ENCODE results near the gene GPBP1.
"Not testable (repeated sequence)": the region's sequence is repeated elsewhere in the genome, so short reads cannot be mapped to it uniquely, and the experiment has no call there.

The GPBP1 gene

DNA sequence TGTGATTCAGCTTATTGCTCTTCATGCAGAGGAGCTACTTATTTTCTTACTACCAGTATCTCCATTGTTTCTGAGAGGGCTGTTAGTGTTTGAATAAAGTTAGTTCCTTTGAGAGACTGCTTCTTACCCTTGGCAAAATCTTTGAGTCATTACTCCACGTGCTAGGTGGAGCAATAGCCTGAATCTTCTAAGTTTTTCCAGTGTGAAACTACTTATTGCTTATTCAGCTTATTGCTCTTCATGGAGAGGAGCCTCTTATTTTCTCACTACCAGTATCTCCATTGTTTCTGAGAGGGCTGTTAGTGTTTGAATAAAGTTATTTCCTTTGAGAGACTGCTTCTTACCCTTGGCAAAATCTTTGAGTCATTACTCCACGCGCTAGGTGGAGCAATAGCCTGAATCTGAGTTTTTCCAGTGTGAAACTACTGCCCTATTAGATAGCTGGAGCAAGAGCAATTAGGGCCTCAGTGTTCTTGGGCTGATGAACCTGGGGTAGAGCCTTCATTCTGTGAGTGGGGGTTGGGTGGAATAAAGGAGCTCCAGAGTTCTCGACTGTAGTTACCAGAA, 41.9 kb downstream of the GPBP1 start:
- DNase-seq = no peak

DNA sequence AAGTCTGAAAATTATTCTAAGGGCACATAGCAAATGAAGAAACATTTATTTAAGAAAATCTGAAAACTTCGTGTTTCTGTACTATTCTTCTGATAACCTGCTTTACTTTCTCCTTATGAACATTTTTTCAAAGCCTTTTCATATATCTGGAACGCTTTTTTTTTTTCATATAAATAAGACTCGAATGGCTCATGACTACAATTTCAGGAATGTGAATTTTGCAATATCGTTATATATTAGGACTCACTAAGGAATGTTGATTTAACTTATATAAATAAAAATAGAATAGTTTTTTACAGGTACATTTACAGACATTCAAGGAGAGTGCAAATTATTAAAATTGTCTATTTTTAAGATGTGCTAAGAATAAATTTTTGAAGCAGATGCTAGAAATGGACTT, 42.9 kb downstream of the GPBP1 start:
- no peak for DNase-seq

DNA sequence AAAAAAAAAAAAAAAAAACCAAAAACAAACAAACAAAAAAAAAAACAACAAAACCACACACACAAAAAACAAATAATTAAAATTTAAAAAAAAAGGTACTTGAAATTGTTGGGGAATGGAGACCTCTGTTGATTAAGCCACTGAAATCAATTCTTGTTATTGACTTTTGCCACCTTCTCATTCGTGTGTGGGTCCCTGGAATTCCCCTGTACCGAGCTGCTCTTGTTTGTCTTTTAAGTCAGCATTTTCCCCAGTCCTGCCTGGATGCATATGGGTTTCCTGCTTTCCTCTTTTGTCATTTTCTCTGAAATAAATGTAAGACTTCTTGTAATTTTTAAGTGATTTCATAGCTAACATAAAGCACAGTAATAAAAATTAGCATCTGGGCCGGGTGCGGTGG, 45.5 kb downstream of the GPBP1 start:
- DNase-seq = peak; percentile 10

DNA sequence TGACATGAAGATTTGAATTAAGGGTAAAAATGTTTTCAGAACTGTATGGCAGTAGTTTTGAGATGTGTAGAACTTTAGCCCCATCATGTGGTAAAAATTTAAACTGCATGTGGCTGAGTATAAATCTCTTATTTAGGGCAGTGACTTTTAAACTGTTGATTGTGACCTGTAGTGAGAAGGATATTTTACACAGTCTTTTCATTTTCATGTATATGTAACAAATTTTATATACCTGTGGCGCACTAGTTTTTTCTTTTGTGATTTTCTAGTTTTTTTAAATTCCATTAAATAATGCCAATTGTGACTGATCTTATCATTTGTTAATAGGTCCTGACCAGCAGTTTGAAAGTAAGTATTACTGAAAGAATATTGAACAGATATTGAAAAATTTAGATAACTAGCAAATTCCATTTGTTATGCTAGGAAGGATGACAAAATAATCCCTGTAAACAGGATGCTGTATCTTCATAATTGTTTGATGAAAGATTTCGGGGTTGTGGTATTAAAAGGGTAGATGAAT, 47.2 kb downstream of the GPBP1 start:
- peak; percentile 74 for DNase-seq

DNA sequence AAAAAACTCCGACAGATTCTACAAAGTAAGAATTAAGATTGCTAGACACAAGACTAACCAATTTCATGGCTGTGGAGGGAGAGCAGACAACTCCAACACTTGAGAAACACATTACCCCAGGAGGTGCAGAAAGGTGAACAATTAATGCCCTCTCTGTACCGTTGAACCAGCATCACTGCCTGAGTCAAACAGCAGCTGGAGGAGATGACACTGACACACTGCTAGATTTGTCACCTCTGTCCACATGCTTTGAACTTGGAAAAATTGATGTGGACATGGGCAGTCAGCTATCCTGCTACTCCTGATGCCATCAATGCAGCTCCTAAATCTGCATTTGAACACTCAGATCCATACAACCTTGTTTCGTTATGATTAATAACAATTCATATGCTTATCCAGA, 51.7 kb downstream of the GPBP1 start:
- DNase-seq = no peak

DNA sequence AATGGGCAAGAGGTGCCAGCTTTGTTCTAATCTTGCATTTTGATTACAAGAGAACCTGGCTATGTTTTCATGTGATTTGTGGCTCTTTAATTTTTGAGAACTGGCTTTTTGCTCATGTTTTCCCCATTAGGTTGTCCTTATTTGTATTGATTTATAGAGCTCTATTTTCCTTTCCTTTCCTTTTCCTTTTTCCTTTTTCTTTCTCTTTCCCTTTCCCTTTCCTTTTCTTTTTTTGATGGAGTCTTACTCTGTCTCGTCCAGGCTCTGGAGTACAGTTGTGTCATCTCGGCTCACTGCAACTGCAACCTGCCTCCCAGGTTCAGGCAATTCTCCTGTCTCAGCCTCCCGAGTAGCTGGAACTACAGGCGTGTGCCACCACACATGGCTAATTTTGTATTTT, 55.5 kb downstream of the GPBP1 start:
- no peak for DNase-seq

DNA sequence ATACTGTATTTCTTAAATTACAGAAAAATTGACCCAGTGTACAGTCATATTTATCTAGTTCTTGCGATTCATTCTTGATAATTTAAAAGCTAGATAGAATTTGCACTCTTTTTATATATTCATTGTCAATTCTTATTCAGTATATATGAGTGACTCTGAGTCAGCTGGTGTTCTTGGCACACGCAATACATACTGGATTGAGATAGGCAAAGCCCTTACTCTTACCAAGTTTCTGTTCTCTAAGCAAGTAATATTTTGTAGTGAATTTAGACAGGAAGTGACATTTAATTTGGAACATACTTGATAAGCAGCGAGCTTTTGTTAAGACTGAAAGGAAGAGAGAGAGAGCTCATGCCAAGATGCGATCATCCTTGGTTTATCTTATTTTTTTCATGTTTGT, 57.7 kb downstream of the GPBP1 start:
- no peak for DNase-seq

DNA sequence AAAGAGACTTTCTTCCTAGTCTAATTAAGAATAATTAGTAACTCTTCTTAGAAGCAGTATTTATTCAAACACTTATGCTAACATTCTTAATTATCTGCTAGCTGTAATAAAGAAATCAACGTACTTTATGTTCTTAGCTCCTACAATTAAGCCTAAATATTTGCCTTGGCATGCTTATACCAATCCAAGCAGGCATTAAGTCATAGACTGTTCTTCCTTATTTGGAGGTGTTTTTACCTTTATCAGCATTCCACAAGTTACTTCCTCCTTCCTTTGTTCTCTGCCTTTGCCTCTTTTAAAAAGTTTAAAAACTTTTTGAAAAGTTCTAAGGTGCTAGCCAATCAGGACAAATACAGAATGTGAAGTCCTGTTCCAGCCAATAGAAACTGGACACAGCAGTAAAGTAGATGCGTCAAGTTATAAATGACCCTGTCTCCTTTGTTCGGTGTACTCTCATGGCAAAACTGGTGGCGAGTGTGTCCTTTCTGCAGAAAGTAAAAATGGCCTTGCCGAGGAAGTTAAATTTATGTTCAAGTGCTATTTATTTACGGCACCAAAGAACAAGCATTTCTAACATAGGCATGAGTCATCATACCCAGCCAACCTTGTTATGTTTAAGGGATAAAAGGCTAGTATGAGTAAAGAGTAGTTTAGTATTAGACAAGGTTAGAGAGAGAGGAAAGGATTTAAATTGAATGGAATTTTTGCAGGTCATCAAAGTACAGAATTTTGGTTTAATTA, 58.6 kb downstream of the GPBP1 start:
- DNase-seq = no peak

DNA sequence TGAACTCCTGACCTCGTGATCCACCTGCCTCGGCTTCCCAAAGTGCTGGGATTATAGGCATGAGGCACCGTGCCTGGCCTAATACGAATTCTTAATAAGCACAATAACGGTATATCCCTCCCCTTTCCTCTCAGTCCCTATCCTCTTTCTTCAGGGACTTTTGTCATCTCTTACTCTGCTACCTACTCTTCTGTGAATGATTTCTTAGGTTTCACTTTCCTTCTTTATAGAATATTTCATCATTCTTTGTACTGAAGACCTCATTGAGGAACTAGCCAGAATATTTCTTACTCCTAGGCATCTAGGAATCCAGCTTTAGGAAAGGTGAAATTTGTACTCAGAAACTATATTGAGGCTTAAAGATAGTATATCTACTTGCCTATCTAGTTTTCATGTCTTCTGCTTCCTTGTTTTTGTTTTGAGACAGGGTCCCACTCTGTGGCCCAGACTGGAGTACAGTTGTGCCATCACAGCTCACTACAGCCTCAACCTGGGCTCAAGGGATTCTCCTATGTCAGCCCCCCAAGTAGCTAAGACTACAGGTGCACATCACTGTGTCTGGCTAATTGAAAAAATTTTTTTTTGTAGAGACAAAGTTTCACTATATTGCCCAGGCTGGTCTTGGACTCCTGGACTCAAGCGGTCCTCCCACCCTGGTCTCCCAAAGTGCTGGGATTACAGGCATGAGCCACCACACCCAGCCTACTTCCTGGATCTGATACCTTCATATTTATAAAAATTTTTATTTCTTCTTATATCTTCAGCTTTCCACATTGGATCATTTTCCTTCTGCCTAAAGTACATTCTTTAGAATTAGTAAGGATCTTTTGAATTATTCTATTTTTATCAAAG, 69.7 kb downstream of the GPBP1 start:
- no peak for DNase-seq

DNA sequence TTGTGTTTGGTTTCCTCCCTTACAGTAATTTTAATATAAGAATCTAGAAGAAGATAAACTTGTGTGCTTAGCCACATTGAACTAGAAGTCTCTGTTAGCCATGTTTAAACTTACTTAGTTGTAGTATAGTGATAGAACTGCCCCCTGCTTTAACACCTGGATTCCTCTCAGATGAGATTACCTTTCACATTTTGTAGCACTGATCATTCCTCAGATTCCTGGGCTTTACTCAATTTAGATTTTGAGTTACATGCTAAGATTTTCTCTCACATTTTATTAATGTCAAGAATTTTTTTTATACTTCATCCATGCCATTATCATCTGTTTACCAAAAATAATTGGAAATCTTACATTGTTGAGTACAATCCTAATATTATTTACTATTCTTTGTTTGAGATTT, 70.5 kb downstream of the GPBP1 start:
- no peak for DNase-seq

DNA sequence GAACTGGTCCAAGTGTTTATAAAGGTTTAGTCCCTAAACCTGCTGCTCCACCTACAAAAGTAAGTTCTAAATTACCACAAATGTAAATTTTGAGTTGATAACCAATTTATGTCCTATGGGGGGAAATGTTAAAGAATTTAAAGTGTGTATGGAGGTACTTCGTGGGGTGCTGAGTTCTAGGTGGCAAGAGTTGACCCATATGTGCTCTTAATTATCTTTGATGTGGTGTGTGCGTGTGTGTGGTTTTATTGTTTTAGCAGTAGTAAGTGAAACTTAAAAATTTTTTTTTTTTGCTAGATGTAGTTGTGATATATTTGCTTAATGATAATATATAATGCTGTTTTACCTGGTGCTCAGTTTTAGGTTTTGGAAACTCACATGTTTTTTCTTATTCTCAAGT, 72.6 kb downstream of the GPBP1 start:
- no peak for DNase-seq

DNA sequence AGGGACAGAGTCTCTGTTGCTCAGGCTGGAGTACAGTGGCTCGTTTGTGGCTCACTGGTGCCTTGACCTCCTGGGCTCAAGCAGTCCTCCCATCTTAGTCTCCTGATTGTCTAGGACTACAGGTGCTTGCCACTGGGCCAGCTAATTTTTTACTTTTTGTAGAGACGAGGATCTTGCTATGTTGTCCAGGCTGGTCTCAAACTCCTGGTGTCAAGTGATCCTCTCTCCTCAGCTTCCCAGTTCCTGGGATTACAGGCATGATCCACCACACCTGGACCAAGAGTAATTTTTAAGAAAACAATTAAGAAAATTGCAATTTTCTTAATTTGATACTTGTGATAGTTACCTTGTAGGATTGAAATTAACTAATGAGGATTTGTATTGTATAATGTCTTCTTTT, 73.9 kb downstream of the GPBP1 start:
- no peak for DNase-seq

DNA sequence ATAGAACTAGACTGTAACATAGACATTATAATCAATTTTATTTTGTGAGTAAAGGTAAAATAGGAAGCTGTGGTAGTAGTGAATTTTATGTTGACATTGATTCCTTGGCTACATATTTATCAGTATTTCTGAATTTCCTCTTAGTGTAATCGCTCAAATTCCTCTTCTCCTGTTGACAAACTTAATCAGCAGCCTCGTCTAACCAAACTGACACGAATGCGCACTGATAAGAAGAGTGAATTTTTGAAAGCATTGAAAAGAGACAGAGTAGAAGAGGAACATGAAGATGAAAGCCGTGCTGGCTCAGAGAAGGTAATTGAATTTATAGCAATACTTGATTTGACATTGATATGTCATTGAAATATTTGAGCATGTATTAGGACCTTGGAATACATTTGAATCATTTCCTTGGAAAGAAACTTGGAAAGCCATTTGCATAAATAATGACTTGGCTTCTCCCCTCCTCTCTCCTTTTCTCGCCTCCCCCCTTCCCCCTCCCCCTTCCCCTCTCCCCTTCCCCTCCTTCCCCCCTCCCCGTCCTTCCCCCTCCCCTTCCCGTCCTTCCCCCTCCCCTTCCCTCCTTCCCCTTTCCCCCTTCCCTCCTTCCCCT, 75.5 kb downstream of the GPBP1 start:
- DNase-seq = no peak

DNA sequence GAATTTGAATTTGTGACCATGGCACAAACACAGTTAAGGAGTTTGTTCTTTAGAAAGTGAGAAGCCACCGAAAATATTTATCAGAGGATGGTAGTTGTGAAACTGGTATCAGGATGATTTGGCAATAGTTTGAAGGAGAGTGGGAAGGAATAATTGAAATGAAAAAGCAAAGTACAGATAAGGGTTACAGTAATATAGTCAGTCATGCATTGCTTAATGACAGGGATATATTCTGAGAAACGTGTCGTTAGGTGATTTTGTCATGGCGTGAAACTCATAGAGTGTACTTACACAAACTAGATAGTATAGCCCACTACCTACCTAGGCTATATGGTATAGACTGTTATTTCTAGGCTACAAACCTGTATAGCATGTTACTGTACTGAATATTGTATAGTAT, 84.2 kb downstream of the GPBP1 start:
- DNase-seq = no peak

DNA sequence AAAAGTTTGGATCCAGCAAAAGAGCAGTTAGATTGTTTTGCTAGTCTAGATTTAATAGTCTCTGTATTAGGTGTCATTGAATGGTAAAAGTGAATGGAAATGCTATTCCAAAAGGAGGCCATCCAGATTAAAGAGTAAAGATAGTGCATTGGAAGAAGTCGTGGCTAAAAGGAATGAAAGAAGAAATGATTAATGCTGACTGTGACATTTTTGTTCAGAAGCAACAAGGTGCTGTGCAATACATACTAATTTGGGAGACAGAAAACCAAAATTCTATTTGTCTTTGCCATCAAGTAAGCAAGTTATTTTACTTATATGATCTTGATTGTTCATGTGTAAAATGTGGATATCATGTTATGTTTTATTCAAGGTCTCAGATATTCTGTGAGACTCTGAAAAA, 85.1 kb downstream of the GPBP1 start:
- no peak for DNase-seq

DNA sequence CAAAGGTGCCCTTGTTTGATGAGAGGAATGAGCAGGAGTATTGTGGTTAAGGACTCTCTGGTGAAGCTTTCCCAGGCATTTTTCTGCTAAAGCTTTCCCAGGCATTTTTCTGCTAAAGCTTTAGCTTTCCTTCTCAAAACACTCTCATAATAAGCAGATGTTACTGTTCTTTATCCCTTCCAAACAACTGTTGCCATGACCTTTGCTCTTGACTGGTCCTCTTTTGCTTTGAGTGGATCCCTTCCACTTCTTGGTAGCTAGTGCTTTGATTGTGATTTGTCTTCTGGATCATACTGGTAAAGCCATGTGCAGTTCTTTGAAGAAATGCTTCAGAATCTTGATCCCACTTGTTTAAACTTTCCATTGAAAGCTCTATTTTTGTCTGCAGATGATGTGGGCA, 85.8 kb downstream of the GPBP1 start:
- no peak for DNase-seq

DNA sequence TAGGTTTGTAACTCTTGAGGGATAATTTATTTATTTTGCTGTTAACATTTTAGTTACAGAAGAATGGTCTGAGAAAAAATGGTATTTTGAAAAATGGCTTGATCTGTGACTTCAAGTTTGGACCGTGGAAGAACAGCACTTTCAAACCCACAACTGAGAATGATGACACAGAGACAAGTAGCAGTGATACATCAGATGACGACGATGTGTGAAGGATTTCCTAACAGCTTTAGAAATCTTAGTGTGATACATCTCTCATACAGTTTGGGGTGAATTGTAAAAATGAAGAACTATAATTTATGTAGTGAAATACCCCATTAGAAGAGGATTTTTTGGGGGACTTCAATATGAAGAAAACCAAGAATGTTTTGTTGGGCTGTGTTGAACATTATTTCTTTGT, 88.7 kb downstream of the GPBP1 start:
- DNase-seq = no peak

DNA sequence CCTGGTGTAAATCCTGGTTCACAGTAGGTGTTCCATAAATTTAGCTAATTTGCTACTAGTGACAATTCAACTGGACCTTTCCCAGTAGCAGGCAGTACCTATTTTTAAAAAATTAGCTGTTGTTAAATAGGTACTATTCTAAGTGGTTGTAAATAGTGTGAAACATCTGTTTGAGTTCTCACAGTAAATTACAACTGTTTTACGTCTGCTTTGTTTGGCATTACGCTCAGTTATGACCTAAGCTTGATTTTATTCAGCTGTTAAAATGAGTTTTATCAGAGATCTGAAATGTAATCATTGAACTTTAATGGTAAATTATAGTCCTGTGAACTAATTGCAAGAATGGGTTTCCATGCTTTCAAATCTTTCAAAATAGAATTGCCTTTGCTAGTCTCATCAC, 93.9 kb downstream of the GPBP1 start:
- no peak for DNase-seq

DNA sequence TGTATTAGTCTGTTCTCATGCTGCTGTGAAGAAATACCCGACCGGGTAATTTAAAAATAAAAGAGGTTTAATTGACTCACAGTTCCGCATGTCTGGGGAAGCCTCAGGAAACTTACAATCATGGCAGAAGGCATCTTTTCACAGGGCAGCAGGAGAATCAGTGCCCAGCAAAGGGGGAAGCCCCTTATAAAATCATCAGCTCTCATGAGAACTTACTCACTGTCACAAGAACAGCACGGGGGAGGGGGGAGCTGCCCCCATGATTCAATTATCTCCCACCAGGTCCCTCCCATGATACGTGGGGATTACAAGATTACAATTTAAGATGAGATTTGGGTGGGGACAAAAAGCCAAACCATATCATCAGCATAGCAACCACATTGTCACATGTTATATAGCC, 102.5 kb downstream of the GPBP1 start:
- DNase-seq = no peak

DNA sequence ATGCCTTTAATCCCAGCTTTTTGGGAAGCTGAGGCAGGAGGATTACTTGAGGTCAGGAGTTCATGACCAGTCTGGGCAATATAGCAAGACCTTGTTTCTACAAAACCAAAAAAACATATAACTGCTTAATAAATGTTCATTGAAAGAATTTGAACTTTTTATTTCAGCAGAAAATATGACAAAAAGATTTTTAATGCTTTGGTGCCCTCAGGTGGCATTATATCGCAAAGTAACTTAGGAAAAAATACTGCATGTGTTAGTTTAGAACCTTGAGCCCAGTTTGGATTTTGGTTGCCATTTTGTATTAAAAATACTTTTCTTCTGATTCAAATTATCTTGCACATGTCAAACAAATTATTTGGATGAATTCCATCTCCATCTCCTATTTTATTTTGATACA, 103.2 kb downstream of the GPBP1 start:
- peak; percentile 28 for DNase-seq

DNA sequence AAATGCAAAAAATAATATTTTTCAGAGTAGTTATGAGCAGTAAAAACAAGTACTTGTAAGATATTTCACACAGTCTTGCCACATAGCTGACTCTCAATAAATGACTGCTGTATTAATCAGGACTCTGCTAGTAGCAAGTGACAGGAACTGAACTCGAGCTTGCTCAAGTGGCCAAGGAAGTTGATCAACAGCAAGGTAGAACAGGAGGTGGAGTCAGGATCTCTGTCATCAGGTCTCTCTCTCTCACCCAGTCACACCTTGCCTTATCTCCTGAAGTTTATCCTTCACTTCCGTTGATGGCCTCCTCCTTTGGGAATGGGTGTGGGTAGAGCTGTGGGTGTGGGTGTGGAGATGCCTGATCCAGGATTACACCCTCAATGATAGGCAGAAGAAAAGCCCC, 107.0 kb downstream of the GPBP1 start:
- no peak for DNase-seq

DNA sequence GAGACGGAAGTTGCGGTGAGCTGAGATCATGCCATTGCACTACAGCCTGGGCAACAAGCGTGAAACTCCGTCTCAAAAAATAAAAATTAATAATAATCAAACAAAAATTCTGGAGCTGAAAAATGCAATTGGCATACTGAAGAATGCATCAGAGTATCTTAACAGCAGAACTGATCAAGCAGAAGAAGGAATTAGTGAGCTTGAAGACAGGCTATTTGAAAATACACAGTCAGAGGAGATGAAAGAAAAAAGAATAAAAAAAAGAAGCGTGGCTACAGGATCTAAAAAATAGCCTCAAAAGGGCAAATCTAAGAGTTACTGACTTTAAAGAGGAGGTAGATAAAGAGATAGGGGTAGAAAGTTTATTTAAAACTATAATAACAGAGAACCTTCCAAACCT, 111.2 kb downstream of the GPBP1 start:
- not testable (repeated sequence) for DNase-seq

DNA sequence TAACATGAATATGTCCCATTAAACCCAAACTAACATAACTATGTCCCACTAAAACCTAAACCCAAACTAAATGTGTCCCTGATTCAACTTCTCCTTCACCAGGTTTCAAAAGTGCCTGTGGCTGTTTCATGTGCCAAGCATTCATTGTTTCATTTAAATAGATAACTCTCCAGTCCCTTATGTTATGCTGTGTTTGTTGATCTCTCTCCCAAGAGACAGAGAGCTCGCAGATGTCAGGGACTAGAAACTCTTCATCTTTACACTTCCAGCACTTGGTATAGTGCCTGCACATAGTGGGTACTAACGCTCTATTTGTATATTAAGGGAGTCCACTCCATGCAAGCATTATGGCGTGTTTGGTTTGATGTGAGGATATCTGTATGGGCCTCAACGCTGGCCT, 118.0 kb downstream of the GPBP1 start:
- no peak for DNase-seq

DNA sequence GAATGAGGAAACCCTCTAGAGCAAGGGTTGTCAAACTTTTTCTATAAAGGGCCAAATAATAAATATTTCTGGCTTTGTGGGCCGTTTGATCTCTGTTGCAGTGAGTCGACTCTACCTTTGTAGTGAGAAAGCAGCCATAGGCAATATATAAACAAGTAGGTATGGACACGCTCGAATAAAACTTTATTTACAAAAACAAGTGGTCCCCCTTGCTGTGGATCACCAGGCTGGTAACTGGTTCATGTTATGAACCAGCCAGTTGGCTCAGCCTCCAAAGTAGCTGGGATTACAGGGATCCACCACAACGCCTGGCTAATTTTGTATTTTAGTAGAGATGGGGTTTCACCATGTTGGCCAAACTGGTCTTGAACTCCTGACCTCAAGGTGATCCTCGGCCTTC, 118.5 kb downstream of the GPBP1 start:
- no peak for DNase-seq

Measured in RPMI8226 (cell line).